ENCODE measurements around the gene ARRDC1. TPM values are rescaled to one million over a fixed set of nuclear protein-coding genes. Genes with fewer than 3 reads are reported as not detected.
A peak's percentile ranks its signal among the peaks of the same experiment; 100 is the strongest.

Gene ARRDC1
- total and polyA plus RNA-seq, 9 of the 15 experiments (the other 6 are each of a cell fraction or from before 2014, with no cell fraction given), result 0.21 to 45.3 (median 18.6) TPM

DNA sequence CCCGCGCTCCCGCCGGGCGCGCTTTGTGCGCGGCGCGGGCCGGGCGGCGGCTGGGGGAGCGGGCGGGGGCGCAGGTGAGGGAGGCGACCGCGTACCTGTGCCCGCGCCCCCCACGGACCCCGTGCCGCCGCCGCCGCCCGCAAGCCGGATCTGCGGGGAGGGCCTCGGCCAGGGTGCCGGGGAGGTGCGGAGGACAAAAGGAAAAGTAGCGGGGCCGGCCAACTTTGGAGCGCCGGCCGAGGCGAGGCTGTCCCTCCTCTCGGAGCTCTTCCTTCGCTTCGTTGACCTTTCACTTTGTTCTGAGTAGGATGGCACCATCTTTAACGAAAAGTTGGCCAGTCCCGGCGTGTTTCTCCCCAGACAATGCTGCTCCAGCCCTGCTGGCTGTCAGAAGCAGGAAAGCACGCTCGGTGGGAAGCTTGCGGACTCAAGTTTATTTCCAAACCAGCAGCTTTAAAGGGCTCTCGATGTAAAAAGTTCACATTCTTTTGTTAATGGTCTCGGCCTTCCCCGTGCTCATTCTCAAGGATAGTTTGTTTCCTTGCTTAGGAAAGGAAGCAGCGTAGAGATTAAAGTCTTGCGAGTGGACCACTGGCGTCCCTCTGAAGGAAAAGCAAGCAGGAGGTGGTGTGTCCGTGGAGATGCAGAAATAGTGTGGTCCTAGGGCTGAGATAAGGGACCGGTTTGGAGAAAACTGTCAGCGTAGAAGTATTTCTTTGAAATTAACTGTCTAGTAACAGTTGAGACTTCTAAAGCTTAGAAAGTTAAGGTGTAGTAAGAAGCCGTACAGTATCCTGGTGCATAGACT lies 14.0 kb downstream of the ARRDC1 start (continued):
- TF ChIP-seq, protein P1, sequence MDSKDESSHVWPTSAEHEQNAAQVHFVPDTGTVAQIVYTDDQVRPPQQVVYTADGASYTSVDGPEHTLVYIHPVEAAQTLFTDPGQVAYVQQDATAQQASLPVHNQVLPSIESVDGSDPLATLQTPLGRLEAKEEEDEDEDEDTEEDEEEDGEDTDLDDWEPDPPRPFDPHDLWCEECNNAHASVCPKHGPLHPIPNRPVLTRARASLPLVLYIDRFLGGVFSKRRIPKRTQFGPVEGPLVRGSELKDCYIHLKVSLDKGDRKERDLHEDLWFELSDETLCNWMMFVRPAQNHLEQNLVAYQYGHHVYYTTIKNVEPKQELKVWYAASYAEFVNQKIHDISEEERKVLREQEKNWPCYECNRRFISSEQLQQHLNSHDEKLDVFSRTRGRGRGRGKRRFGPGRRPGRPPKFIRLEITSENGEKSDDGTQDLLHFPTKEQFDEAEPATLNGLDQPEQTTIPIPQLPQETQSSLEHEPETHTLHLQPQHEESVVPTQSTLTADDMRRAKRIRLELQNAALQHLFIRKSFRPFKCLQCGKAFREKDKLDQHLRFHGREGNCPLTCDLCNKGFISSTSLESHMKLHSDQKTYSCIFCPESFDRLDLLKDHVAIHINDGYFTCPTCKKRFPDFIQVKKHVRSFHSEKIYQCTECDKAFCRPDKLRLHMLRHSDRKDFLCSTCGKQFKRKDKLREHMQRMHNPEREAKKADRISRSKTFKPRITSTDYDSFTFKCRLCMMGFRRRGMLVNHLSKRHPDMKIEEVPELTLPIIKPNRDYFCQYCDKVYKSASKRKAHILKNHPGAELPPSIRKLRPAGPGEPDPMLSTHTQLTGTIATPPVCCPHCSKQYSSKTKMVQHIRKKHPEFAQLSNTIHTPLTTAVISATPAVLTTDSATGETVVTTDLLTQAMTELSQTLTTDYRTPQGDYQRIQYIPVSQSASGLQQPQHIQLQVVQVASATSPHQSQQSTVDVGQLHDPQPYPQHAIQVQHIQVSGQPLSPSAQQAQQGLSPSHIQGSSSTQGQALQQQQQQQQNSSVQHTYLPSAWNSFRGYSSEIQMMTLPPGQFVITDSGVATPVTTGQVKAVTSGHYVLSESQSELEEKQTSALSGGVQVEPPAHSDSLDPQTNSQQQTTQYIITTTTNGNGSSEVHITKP (IDR thresholded peaks at IDR 0.05; ENCODE audit: partially characterized antibody), result peak; percentile 32
- TF ChIP-seq RBBP5 (IDR thresholded peaks at IDR 0.05; ENCODE audit: borderline replicate concordance, insufficient read depth, low read length, poor library complexity, severe bottlenecking) (peak; percentile 60), XRCC5 (IDR thresholded peaks at IDR 0.05; ENCODE audit: low read depth, low read length) (no peak), SP1 (CRISPR knock-in tag; IDR thresholded peaks at IDR 0.05) (0 out of 2 replicates have a peak, but pooled peaks have one; percentile 30), CHD1 (IDR thresholded peaks at IDR 0.05; ENCODE audit: low read length) (peak; percentile 66), TAF1 (IDR thresholded peaks at IDR 0.05; ENCODE audit: control insufficient read depth, extremely low read depth, insufficient read depth, low read length, severe bottlenecking) (peak; percentile 30)
- TF ChIP-seq, protein P2, sequence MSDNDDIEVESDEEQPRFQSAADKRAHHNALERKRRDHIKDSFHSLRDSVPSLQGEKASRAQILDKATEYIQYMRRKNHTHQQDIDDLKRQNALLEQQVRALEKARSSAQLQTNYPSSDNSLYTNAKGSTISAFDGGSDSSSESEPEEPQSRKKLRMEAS (CRISPR knock-in tag; IDR thresholded peaks at IDR 0.05), result peak; percentile 35; the same call in 1 of the 2 replicates

All from K562 (cell line).